SK-N-SH treated with all-trans-retinoic acid at 6 μM for 48 hours (cell line): ENCODE results near the gene RAD51B.

ENCODE experiments used
- ATAC-seq: fragments of 200-7000 bp; cut with Tn5 transposase; 3 replicates; pipeline ENCODE4 v1.9.1; 2020; ENCODE audit warnings: mild to moderate bottlenecking, moderate library complexity
- ARNTL ChIP-seq: fragments of 450-650 bp; formaldehyde crosslinking; IDR thresholded peaks from 2 replicates; pipeline ENCODE4 v1.5.0; 2020; ENCODE audit warnings: low read depth, mild to moderate bottlenecking, moderate library complexity, borderline replicate concordance
- BACH2 ChIP-seq: fragments of 250-450 bp; sonication (Bioruptor Pico); IDR thresholded peaks from 2 replicates; pipeline ENCODE4 v1.9.0; 2021; ENCODE audit warnings: mild to moderate bottlenecking, borderline replicate concordance
- CSDC2 ChIP-seq: fragments of 250-450 bp; sonication (Bioruptor Pico); IDR thresholded peaks from 2 replicates; pipeline ENCODE4 v1.5.0; 2020; ENCODE audit warnings: mild to moderate bottlenecking, moderate library complexity
- ESRRG ChIP-seq: fragments of 250-450 bp; sonication (Bioruptor Pico); IDR thresholded peaks from 2 replicates; pipeline ENCODE4 v1.6.1; 2021; ENCODE audit warnings: mild to moderate bottlenecking
- GLIS3 ChIP-seq: fragments of 250-450 bp; sonication (Bioruptor Pico); IDR thresholded peaks from 2 replicates; pipeline ENCODE4 v1.5.0; 2020; ENCODE audit warnings: mild to moderate bottlenecking, moderate library complexity
- ISL1 ChIP-seq: fragments of 250-450 bp; sonication (Bioruptor Pico); IDR thresholded peaks from 2 replicates; pipeline ENCODE4 v2.1.2; 2022; ENCODE audit warnings: mild to moderate bottlenecking, moderate library complexity
- OSR1 ChIP-seq: fragments of 250-450 bp; sonication (Bioruptor Pico); IDR thresholded peaks from 2 replicates; pipeline ENCODE4 v1.8.0; 2022; ENCODE audit warnings: moderate library complexity, mild to moderate bottlenecking, inconsistent platforms
- PPARA ChIP-seq: fragments of 250-450 bp; sonication (Bioruptor Pico); IDR thresholded peaks from 2 replicates; pipeline ENCODE4 v1.5.0; 2020; ENCODE audit warnings: mild to moderate bottlenecking, borderline replicate concordance
- RARB ChIP-seq: fragments of 250-450 bp; sonication (Bioruptor Pico); IDR thresholded peaks from 2 replicates; pipeline ENCODE4 v1.8.0; 2021; ENCODE audit warnings: mild to moderate bottlenecking, moderate library complexity
- SNAI2 ChIP-seq: fragments of 250-450 bp; sonication (Bioruptor Pico); IDR thresholded peaks from 2 replicates; pipeline ENCODE4 v1.5.0; 2020; ENCODE audit warnings: mild to moderate bottlenecking, moderate library complexity
- TCF4 ChIP-seq: fragments of 250-450 bp; sonication (Bioruptor Pico); IDR thresholded peaks from 2 replicates; pipeline ENCODE4 v1.8.0; 2021; ENCODE audit warnings: mild to moderate bottlenecking, moderate library complexity, borderline replicate concordance
- TOX ChIP-seq: fragments of 250-450 bp; sonication (Bioruptor Pico); IDR thresholded peaks from 2 replicates; pipeline ENCODE4 v1.8.0; 2021; ENCODE audit warnings: mild to moderate bottlenecking, moderate library complexity, borderline replicate concordance
- ZC3H10 ChIP-seq: fragments of 250-450 bp; sonication (Bioruptor Pico); IDR thresholded peaks from 2 replicates; pipeline ENCODE4 v1.5.1; 2021; ENCODE audit warnings: mild to moderate bottlenecking, moderate library complexity
- ZNF565 ChIP-seq: fragments of 450-650 bp; formaldehyde crosslinking; conservative IDR thresholded peaks from 2 replicates; pipeline ENCODE4 v1.5.0; 2020; ENCODE audit warnings: low read depth, mild to moderate bottlenecking, moderate library complexity
- ZNF70 ChIP-seq: fragments of 450-650 bp; formaldehyde crosslinking; IDR thresholded peaks from 2 replicates; pipeline ENCODE4 v1.5.0; 2020; ENCODE audit warnings: mild to moderate bottlenecking, moderate library complexity
- ZNF8 ChIP-seq: fragments of 450-650 bp; formaldehyde crosslinking; IDR thresholded peaks from 2 replicates; pipeline ENCODE4 v1.5.0; 2020; ENCODE audit warnings: mild to moderate bottlenecking, moderate library complexity
- TF ChIP-seq, protein P1 (sequence below): fragments of 250-450 bp; sonication (Bioruptor Pico); IDR thresholded peaks from 2 replicates; pipeline ENCODE4 v1.5.0; 2020; ENCODE audit warnings: mild to moderate bottlenecking, moderate library complexity
- TF ChIP-seq, protein P2 (sequence below): fragments of 250-450 bp; sonication (Bioruptor Pico); IDR thresholded peaks from 2 replicates; pipeline ENCODE4 v1.8.0; 2021; ENCODE audit warnings: low read depth, mild to moderate bottlenecking, moderate library complexity, borderline replicate concordance
- TF ChIP-seq, protein P3 (sequence below): fragments of 250-450 bp; sonication (Bioruptor Pico); IDR thresholded peaks from 2 replicates; pipeline ENCODE4 v1.5.1; 2020; ENCODE audit warnings: low read depth, mild to moderate bottlenecking, moderate library complexity
- TF ChIP-seq, protein P4 (sequence below): fragments of 250-450 bp; sonication (Bioruptor Pico); IDR thresholded peaks from 2 replicates; pipeline ENCODE4 v1.8.0; 2020; ENCODE audit warnings: mild to moderate bottlenecking, moderate library complexity, borderline replicate concordance

The RAD51B gene

DNA sequence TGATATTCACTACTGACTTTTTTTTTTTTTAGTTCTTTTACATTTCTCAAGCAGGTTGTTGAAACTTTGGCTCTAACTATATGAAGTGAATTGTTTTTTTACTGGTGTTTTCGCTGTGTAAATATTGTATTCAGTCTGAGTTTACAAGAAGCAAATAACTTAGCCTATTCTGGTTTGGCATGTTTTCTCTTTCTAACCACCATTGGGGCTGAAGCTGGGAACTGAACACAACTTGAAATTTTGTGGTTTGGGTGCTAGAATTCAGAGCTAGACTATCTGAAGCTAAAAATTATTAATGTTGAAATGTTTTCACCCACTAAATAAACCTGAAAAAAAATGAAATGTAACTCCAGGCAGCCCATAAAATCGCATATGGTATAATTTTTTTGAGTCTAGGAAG is 37.2 kb downstream of the RAD51B start:
- TF ChIP-seq GLIS3 (CRISPR knock-in tag) (no peak), CSDC2 (CRISPR knock-in tag) (no peak), SNAI2 (CRISPR knock-in tag) (no peak), ISL1 (CRISPR knock-in tag) (no peak), TOX (CRISPR knock-in tag) (no peak), RARB (CRISPR knock-in tag) (no peak), ZNF8 (CRISPR knock-in tag) (no peak), ZC3H10 (CRISPR knock-in tag) (no peak), ZNF70 (CRISPR knock-in tag) (no peak), ESRRG (CRISPR knock-in tag) (no peak), ZNF565 (CRISPR knock-in tag) (no peak)
- TF ChIP-seq, protein P1, sequence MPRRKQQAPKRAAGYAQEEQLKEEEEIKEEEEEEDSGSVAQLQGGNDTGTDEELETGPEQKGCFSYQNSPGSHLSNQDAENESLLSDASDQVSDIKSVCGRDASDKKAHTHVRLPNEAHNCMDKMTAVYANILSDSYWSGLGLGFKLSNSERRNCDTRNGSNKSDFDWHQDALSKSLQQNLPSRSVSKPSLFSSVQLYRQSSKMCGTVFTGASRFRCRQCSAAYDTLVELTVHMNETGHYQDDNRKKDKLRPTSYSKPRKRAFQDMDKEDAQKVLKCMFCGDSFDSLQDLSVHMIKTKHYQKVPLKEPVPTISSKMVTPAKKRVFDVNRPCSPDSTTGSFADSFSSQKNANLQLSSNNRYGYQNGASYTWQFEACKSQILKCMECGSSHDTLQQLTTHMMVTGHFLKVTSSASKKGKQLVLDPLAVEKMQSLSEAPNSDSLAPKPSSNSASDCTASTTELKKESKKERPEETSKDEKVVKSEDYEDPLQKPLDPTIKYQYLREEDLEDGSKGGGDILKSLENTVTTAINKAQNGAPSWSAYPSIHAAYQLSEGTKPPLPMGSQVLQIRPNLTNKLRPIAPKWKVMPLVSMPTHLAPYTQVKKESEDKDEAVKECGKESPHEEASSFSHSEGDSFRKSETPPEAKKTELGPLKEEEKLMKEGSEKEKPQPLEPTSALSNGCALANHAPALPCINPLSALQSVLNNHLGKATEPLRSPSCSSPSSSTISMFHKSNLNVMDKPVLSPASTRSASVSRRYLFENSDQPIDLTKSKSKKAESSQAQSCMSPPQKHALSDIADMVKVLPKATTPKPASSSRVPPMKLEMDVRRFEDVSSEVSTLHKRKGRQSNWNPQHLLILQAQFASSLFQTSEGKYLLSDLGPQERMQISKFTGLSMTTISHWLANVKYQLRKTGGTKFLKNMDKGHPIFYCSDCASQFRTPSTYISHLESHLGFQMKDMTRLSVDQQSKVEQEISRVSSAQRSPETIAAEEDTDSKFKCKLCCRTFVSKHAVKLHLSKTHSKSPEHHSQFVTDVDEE (CRISPR knock-in tag): no peak
- TF ChIP-seq, protein P2, sequence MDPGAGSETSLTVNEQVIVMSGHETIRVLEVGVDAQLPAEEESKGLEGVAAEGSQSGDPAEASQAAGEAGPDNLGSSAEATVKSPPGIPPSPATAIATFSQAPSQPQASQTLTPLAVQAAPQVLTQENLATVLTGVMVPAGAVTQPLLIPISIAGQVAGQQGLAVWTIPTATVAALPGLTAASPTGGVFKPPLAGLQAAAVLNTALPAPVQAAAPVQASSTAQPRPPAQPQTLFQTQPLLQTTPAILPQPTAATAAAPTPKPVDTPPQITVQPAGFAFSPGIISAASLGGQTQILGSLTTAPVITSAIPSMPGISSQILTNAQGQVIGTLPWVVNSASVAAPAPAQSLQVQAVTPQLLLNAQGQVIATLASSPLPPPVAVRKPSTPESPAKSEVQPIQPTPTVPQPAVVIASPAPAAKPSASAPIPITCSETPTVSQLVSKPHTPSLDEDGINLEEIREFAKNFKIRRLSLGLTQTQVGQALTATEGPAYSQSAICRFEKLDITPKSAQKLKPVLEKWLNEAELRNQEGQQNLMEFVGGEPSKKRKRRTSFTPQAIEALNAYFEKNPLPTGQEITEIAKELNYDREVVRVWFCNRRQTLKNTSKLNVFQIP: no peak
- TF ChIP-seq, protein P3, sequence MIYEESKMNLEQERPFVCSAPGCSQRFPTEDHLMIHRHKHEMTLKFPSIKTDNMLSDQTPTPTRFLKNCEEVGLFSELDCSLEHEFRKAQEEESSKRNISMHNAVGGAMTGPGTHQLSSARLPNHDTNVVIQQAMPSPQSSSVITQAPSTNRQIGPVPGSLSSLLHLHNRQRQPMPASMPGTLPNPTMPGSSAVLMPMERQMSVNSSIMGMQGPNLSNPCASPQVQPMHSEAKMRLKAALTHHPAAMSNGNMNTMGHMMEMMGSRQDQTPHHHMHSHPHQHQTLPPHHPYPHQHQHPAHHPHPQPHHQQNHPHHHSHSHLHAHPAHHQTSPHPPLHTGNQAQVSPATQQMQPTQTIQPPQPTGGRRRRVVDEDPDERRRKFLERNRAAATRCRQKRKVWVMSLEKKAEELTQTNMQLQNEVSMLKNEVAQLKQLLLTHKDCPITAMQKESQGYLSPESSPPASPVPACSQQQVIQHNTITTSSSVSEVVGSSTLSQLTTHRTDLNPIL (CRISPR knock-in tag): no peak
- ATAC-seq: no peak

DNA sequence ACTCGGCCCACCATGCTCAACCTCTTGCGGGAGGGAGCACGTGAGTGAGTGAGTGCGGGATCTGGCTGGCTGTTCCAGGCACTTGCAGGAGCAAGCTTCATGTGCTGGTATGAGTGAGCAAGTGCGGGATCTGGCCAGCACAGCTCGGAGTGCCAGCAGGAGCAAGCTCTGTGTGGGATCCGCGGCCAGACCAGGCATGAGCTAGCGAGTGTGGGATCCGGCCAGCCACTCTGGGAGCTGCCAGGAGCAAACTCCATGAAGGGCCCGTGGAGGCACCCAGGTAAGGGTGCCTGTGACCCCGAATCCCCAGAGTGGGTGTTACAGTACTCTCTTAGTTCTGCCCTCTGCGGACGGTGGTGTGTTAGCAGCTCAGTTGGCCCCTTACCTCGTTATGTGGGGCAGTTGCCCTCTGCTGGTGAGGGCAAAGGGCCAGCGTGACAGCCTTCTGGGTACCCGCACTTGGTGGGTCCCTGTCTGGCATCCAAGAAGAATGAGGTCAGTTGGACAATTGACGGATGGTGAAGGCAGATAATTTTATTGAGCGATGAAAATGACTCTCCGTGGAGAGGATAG is 38.3 kb downstream of the RAD51B start:
- TF ChIP-seq, protein P3 (CRISPR knock-in tag): no peak
- TF ChIP-seq SNAI2 (CRISPR knock-in tag) (no peak), OSR1 (CRISPR knock-in tag) (no peak), ZNF70 (CRISPR knock-in tag) (no peak), ARNTL (CRISPR knock-in tag) (no peak), ESRRG (CRISPR knock-in tag) (no peak), RARB (CRISPR knock-in tag) (no peak), TOX (CRISPR knock-in tag) (no peak), BACH2 (CRISPR knock-in tag) (no peak), CSDC2 (CRISPR knock-in tag) (no peak), GLIS3 (CRISPR knock-in tag) (no peak), ZNF8 (CRISPR knock-in tag) (no peak), TCF4 (no peak), ZC3H10 (CRISPR knock-in tag) (no peak), PPARA (CRISPR knock-in tag) (no peak)
- TF ChIP-seq, protein P4, sequence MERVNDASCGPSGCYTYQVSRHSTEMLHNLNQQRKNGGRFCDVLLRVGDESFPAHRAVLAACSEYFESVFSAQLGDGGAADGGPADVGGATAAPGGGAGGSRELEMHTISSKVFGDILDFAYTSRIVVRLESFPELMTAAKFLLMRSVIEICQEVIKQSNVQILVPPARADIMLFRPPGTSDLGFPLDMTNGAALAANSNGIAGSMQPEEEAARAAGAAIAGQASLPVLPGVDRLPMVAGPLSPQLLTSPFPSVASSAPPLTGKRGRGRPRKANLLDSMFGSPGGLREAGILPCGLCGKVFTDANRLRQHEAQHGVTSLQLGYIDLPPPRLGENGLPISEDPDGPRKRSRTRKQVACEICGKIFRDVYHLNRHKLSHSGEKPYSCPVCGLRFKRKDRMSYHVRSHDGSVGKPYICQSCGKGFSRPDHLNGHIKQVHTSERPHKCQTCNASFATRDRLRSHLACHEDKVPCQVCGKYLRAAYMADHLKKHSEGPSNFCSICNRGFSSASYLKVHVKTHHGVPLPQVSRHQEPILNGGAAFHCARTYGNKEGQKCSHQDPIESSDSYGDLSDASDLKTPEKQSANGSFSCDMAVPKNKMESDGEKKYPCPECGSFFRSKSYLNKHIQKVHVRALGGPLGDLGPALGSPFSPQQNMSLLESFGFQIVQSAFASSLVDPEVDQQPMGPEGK (CRISPR knock-in tag): no peak
- TF ChIP-seq, protein P1 (CRISPR knock-in tag): no peak
- TF ChIP-seq, protein P2: no peak
- no peak for ATAC-seq
